ENCODE measurements around the gene SSTR3. TPM values are rescaled to one million over a fixed set of nuclear protein-coding genes. Genes with fewer than 3 reads are reported as not detected.

SSTR3 gene
- total and polyA plus RNA-seq, 2 of the 13 experiments (the other 11 are each of a cell fraction or from before 2014, with no cell fraction given): 0.08 to 0.64 TPM

- TF ChIP-seq DBP (CRISPR knock-in tag; IDR thresholded peaks at IDR 0.05; ENCODE audit: not compliant biosample characterization) (no peak), PATZ1 (CRISPR knock-in tag; IDR thresholded peaks at IDR 0.05) (0 out of 2 replicates have a peak, but pooled peaks have one; percentile 25), ZNF605 (CRISPR knock-in tag; IDR thresholded peaks at IDR 0.05) (0 out of 2 replicates have a peak, but pooled peaks have one; percentile 16)
Measured at GRCh38 chr22:37260901-37261336, 48.6 kb upstream of the SSTR3 start (continued).

- Histone ChIP-seq H4K20me1 (ENCODE audit: insufficient read depth, low read length) (no peaks in the 10 kb centered on the region), H2AFZ (ENCODE audit: low read length) (no peak overlapping the region)
- no peak for FAIRE-seq
Measured at GRCh38 chr22:37260155-37260795, 48.0 kb upstream of the SSTR3 start.

More at GRCh38 chr22:37260155-37260795, 48.0 kb upstream of the SSTR3 start:
- Histone ChIP-seq H3K27ac (ENCODE audit: extremely low read length, insufficient read depth, low read length) (no peak overlapping the region), H3K27me3 (ENCODE audit: control insufficient read depth in 1 of 2, insufficient read depth in 2 of 2, low read length in 2 of 2) (peaks cover 0 to 19% of the 10 kb centered on the region in 2 experiments; a peak in 3 of 5 replicates), H3K4me3 (replicated peaks in 1 of 3; ENCODE audit: insufficient read depth in 1 of 3, low read depth in 2 of 3, low read length in 3 of 3) (no peak overlapping the region), H3K4me2 (ENCODE audit: low read depth, low read length) (no peak overlapping the region), H3K9ac (ENCODE audit: insufficient read depth, low read depth, low read length) (no peak overlapping the region), H3K36me3 (replicated peaks in 1 of 2; ENCODE audit: control insufficient read depth in 1 of 2, insufficient read depth in 2 of 2, low read length in 2 of 2) (no peaks in the 10 kb centered on the region), H3K9me3 (ENCODE audit: low read length) (peaks cover 9% of the 10 kb centered on the region), H3K79me2 (ENCODE audit: insufficient read depth, low read length) (no peaks in the 10 kb centered on the region), H3K4me1 (ENCODE audit: insufficient read depth, low read length) (no peaks in the 10 kb centered on the region)
- DNase-seq (ENCODE audit: low spot score) (no peak), ATAC-seq (no peak)
- no TSS peak for BruUV-seq (replicated peaks)
- in situ Hi-C loops (cut with HindIII; ENCODE audit: extremely low pct_ligation_motif_present, low pct_unique_long_range_greater_than_20kb) (no loop called here), intact Hi-C loops (cut with micrococcal nuclease; ENCODE audit: unreplicated experiment) (loop anchor here (5.0 kb wide), 1 partner anchor 58 kb away; no protein-coding TSS in a partner anchor)
- WGBS (ENCODE audit: low lambda C conversion rate): 54% methylated on average over 11 of the region's 15 CpGs
- ChIA-PET POLR2A (no interaction called here), CTCF (ENCODE audit: low intra/inter-chr PET ratio, low total read pairs) (interaction anchor here (1.3 to 2.5 kb wide), 4 partner anchors 63 to 274 kb away, joined by 5 to 10 read pairs (median 6); no protein-coding TSS in a partner anchor)
- no peak for TF ChIP-seq NR0B2 (CRISPR knock-in tag; IDR thresholded peaks at IDR 0.05)
- TF ChIP-seq ZNF230 (CRISPR knock-in tag; IDR thresholded peaks at IDR 0.05): no peak
